ENCODE measurements around the gene CBLN2.

Gene CBLN2

GRCh38 chr18:72542984-72543356 is 1.2 kb downstream of the CBLN2 start:
- Histone ChIP-seq H3F3A (ENCODE audit: insufficient read depth, low read length) (no peaks in the 10 kb centered on the region), H3K4me1 (ENCODE audit: insufficient read depth, low read length, severe bottlenecking) (no peaks in the 10 kb centered on the region), H3K9me3 (ENCODE audit: low read length) (no peaks in the 10 kb centered on the region), H3K4me3 (ENCODE audit: low read depth, low read length, poor library complexity, severe bottlenecking) (no peak overlapping the region), H3K9me2 (ENCODE audit: low read depth, low read length) (no peaks in the 10 kb centered on the region), H4K20me1 (ENCODE audit: insufficient read depth, low read length) (no peaks in the 10 kb centered on the region), H3K79me2 (ENCODE audit: insufficient read depth, low read length) (no peaks in the 10 kb centered on the region), H3K36me3 (ENCODE audit: insufficient read depth, low read length) (no peaks in the 10 kb centered on the region), H2AFZ (ENCODE audit: low read length) (no peak overlapping the region), H3K9ac (ENCODE audit: low read length) (no peak overlapping the region), H3K4me2 (ENCODE audit: low read length) (no peak overlapping the region), H3K27me3 (ENCODE audit: insufficient read depth, low read length) (no peaks in the 10 kb centered on the region), H3K27ac (ENCODE audit: low read depth, low read length, poor library complexity, severe bottlenecking) (no peak overlapping the region)
- no peak for TF ChIP-seq EZH2 (IDR thresholded peaks at IDR 0.05; ENCODE audit: borderline replicate concordance, low read length)
- TF ChIP-seq CTCF (IDR thresholded peaks at IDR 0.05; ENCODE audit: low read length), result no peak

GRCh38 chr18:72542342-72542741 is 1.8 kb downstream of the CBLN2 start:
- TF ChIP-seq EZH2 (IDR thresholded peaks at IDR 0.05; ENCODE audit: borderline replicate concordance, low read length) (no peak), CTCF (IDR thresholded peaks at IDR 0.05; ENCODE audit: low read length) (no peak)
- Histone ChIP-seq H3K4me3 (ENCODE audit: low read depth, low read length, poor library complexity, severe bottlenecking) (no peak overlapping the region), H4K20me1 (ENCODE audit: insufficient read depth, low read length) (no peaks in the 10 kb centered on the region), H2AFZ (ENCODE audit: low read length) (no peak overlapping the region), H3K9me3 (ENCODE audit: low read length) (no peaks in the 10 kb centered on the region), H3F3A (ENCODE audit: insufficient read depth, low read length) (no peaks in the 10 kb centered on the region), H3K4me1 (ENCODE audit: insufficient read depth, low read length, severe bottlenecking) (no peaks in the 10 kb centered on the region), H3K4me2 (ENCODE audit: low read length) (no peak overlapping the region), H3K9ac (ENCODE audit: low read length) (no peak overlapping the region), H3K9me2 (ENCODE audit: low read depth, low read length) (no peaks in the 10 kb centered on the region), H3K36me3 (ENCODE audit: insufficient read depth, low read length) (no peaks in the 10 kb centered on the region), H3K79me2 (ENCODE audit: insufficient read depth, low read length) (no peaks in the 10 kb centered on the region), H3K27me3 (ENCODE audit: insufficient read depth, low read length) (no peaks in the 10 kb centered on the region), H3K27ac (ENCODE audit: low read depth, low read length, poor library complexity, severe bottlenecking) (no peak overlapping the region)

GRCh38 chr18:72541871-72542332 is 2.2 kb downstream of the CBLN2 start:
- Histone ChIP-seq H3K9me2 (ENCODE audit: low read depth, low read length) (no peaks in the 10 kb centered on the region), H3K4me2 (ENCODE audit: low read length) (no peak overlapping the region), H3K9ac (ENCODE audit: low read length) (no peak overlapping the region), H3K27ac (ENCODE audit: low read depth, low read length, poor library complexity, severe bottlenecking) (no peak overlapping the region), H3K36me3 (ENCODE audit: insufficient read depth, low read length) (no peaks in the 10 kb centered on the region), H3K4me1 (ENCODE audit: insufficient read depth, low read length, severe bottlenecking) (no peaks in the 10 kb centered on the region), H2AFZ (ENCODE audit: low read length) (no peak overlapping the region), H3F3A (ENCODE audit: insufficient read depth, low read length) (no peaks in the 10 kb centered on the region), H3K4me3 (ENCODE audit: low read depth, low read length, poor library complexity, severe bottlenecking) (no peak overlapping the region), H3K27me3 (ENCODE audit: insufficient read depth, low read length) (no peaks in the 10 kb centered on the region), H3K9me3 (ENCODE audit: low read length) (no peaks in the 10 kb centered on the region), H4K20me1 (ENCODE audit: insufficient read depth, low read length) (no peaks in the 10 kb centered on the region), H3K79me2 (ENCODE audit: insufficient read depth, low read length) (no peaks in the 10 kb centered on the region)
- TF ChIP-seq CTCF (IDR thresholded peaks at IDR 0.05; ENCODE audit: low read length), result no peak
- no peak for TF ChIP-seq EZH2 (IDR thresholded peaks at IDR 0.05; ENCODE audit: borderline replicate concordance, low read length)
